Upper lobe of left lung (tissue), 4 donors: ENCODE data around the gene COL9A1.

ENCODE experiments used
- POLR2AphosphoS5 ChIP-seq, 2 donors: sonication (generic); formaldehyde crosslinking; IDR thresholded peaks; one replicate each; pipeline ENCODE4 v1.5.1; 2017; ENCODE audit warnings: antibody characterized with exemption in 2 of 2
- TF ChIP-seq, protein P1 (sequence below), 6 experiments: fragments of 450-650 bp in 4 of 6; fragments of 200-600 bp in 2 of 6; sonication (generic) in 2 of 6; IDR thresholded peaks; one replicate each; pipeline ENCODE4 v1.5.1; 2016 to 2019; ENCODE audit warnings: antibody characterized with exemption in 6 of 6

DNA sequence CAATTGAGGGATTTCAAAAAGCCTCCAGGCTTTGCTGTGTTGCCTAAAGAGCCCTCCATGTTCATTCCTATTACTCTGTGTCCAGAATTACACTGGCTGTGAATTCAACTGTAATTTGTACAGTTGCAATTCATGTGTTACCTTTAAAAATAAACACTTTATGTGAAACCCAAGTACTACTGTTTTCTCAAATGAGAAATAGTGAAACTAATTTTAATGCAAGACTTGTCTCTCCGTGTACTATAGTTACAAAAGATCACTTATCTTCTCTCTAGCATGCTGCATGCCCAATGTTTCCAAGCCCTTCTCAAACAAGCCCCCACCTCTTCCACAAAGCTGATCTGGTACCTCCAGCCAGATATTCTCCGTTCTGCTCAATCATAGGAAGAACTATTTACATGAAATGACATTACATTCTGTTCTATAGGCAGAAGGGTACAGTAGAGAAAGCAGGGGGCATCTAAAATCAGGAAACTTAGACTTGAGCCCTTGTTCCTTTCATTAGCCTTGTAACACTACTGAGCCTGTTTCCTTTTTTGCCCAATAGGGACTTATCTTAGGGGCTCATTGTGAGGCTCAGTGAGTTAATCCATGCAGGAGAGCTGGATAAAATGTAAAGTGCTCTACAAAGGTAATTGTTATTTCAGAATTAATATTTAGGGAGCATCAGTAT, 12.3 kb upstream of the COL9A1 start:
- TF ChIP-seq, protein P1, sequence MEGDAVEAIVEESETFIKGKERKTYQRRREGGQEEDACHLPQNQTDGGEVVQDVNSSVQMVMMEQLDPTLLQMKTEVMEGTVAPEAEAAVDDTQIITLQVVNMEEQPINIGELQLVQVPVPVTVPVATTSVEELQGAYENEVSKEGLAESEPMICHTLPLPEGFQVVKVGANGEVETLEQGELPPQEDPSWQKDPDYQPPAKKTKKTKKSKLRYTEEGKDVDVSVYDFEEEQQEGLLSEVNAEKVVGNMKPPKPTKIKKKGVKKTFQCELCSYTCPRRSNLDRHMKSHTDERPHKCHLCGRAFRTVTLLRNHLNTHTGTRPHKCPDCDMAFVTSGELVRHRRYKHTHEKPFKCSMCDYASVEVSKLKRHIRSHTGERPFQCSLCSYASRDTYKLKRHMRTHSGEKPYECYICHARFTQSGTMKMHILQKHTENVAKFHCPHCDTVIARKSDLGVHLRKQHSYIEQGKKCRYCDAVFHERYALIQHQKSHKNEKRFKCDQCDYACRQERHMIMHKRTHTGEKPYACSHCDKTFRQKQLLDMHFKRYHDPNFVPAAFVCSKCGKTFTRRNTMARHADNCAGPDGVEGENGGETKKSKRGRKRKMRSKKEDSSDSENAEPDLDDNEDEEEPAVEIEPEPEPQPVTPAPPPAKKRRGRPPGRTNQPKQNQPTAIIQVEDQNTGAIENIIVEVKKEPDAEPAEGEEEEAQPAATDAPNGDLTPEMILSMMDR (IDR thresholded peaks at IDR 0.05) = no peak
- TF ChIP-seq POLR2AphosphoS5 (IDR thresholded peaks at IDR 0.05) = no peak
